Suprapubic skin (tissue), 4 donors: ENCODE results near the gene MSRB3. TPM values are rescaled to one million over a fixed set of nuclear protein-coding genes. Genes with fewer than 3 reads are reported as not detected.

ENCODE experiments used
- DNase-seq, 2 donors: peaks; one replicate each; pipeline ENCODE4 v3.0.0-alpha.2; 2019; ENCODE audit warnings: low spot score in 2 of 2
- H3K27ac ChIP-seq: fragments of 200-600 bp; sonication (generic); one replicate; pipeline ENCODE4 v1.5.1; 2019
- H3K27me3 ChIP-seq: fragments of 200-600 bp; sonication (generic); one replicate; pipeline ENCODE4 v1.5.1; 2019
- H3K36me3 ChIP-seq: fragments of 200-600 bp; sonication (generic); one replicate; pipeline ENCODE4 v1.5.1; 2019
- H3K4me1 ChIP-seq: fragments of 200-600 bp; sonication (generic); one replicate; pipeline ENCODE4 v1.5.1; 2019
- H3K4me3 ChIP-seq: fragments of 200-600 bp; sonication (generic); one replicate; pipeline ENCODE4 v1.5.1; 2019; ENCODE audit warnings: mild to moderate bottlenecking
- H3K9me3 ChIP-seq: fragments of 200-600 bp; sonication (generic); one replicate; pipeline ENCODE4 v1.5.1; 2019
- EP300 ChIP-seq: sonication (generic); formaldehyde crosslinking; IDR thresholded peaks from one replicate; pipeline ENCODE4 v1.6.1; 2017; ENCODE audit warnings: antibody characterized with exemption
- POLR2A ChIP-seq, 2 donors: fragments of 450-650 bp; IDR thresholded peaks; one replicate each; pipeline ENCODE4 v1.6.1; 2017; ENCODE audit warnings: antibody characterized with exemption in 2 of 2, mild to moderate bottlenecking in 2 of 2, moderate library complexity in 2 of 2
- POLR2AphosphoS5 ChIP-seq, 3 donors: sonication (generic); formaldehyde crosslinking; IDR thresholded peaks; one replicate each; pipeline ENCODE4 v1.6.1; 2017; ENCODE audit warnings: antibody characterized with exemption in 3 of 3
- WGBS: methylation state at CpG from one replicate; pipeline ENCODE4 v1.1.5; 2018; 5-methylcytosine and 5-hydroxymethylcytosine counted together
- total RNA-seq, 4 donors: library from RNA; depleted of rRNA; stranded (reverse); fragments of >200 nt; gene quantifications; one replicate each; pipeline ENCODE4 v1.1.0, GENCODE V29; 2016
- TF ChIP-seq, protein P1 (sequence below), 2 donors: fragments of 200-600 bp in 1 of 2; fragments of 450-650 bp in 1 of 2; sonication (generic) in 1 of 2; IDR thresholded peaks; one replicate each; pipeline ENCODE4 v1.5.1; 2016 to 2019; ENCODE audit warnings: antibody characterized with exemption in 2 of 2, mild to moderate bottlenecking in 1 of 2, moderate library complexity in 1 of 2

MSRB3 gene
- total RNA-seq: 10 to 100 TPM in 2 of 4 donors, 1 to 10 TPM in 2; 5.2 to 16.9 (median 9.8) TPM

DNA sequence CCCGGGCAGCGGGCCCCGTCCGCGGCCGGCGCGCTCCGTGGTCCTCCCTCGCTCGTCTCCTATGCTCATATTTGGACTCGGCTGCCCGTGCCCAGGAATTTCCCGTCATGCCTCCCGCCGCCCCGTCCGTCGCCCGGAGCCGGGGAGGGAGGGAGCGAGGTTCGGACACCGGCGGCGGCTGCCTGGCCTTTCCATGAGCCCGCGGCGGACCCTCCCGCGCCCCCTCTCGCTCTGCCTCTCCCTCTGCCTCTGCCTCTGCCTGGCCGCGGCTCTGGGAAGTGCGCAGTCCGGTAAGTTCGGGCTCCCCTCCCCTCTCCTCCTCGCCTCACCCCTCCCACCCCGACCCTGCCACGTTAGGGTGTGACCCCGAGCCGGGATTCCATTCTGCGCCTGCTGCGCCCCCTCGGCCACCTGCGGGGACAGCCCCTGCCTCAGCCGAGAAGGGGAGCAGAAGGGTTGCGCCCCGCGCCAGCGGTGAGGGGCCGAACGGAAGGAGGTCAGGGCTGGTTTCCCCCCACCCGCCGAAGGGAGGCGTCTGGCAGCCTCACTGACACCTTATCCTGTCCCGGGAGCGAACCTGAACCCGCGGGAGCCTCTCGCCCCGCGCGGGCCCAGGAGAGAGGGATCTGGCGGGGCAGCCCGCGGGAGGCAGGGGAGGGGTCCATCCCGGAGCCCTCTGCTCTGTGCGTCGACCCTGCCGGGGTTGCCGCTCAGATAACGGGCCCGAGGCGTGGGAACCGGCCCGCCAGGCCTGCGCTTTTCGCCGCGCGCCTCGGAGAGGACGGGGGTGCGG is at the start of gene MSRB3:
Gene MSRB3, plus strand, starts transcription at position 108 of the 793 bp plus-strand sequence. CDS start 29,897 bp downstream, outside the sequence.
- DNase-seq: peak; percentile 75 to 83
- Histone ChIP-seq H3K4me3 (peak within 1 kb of the TSS; percentile 67), H3K27me3 (peaks cover 10% of the 10 kb centered on the region), H3K4me1 (peaks cover 19% of the 10 kb centered on the region), H3K27ac (peak within 1 kb of the TSS; percentile 73), H3K9me3 (no peaks in the 10 kb centered on the region), H3K36me3 (no peaks in the 10 kb centered on the region)
- WGBS: 0% methylated on average over 38 of the region's 85 CpGs
- TF ChIP-seq, protein P1, sequence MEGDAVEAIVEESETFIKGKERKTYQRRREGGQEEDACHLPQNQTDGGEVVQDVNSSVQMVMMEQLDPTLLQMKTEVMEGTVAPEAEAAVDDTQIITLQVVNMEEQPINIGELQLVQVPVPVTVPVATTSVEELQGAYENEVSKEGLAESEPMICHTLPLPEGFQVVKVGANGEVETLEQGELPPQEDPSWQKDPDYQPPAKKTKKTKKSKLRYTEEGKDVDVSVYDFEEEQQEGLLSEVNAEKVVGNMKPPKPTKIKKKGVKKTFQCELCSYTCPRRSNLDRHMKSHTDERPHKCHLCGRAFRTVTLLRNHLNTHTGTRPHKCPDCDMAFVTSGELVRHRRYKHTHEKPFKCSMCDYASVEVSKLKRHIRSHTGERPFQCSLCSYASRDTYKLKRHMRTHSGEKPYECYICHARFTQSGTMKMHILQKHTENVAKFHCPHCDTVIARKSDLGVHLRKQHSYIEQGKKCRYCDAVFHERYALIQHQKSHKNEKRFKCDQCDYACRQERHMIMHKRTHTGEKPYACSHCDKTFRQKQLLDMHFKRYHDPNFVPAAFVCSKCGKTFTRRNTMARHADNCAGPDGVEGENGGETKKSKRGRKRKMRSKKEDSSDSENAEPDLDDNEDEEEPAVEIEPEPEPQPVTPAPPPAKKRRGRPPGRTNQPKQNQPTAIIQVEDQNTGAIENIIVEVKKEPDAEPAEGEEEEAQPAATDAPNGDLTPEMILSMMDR (IDR thresholded peaks at IDR 0.05): no peak
- TF ChIP-seq POLR2A (IDR thresholded peaks at IDR 0.05) (no peak), EP300 (no peak), POLR2AphosphoS5 (IDR thresholded peaks at IDR 0.05) (no peak)

DNA sequence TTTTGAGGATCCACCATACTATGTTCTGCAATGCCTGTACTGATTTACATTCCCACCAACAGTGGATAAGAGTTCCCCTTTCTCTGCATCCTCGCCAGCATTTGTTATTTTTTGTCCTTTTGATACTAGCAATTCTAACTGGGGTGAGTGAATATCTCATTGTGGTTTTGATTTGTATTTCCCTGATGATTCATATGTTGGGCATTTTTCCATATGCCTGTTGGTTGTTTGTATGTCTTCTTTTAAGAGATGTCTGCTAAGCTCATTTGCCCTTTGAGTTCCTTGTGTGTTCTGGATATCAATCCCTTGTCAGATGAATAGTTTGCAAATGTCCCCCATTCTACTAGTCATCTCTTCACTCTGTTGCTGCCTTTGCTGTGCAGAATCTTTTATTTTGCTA is 49.0 kb upstream of the MSRB3 start:
- Histone ChIP-seq H3K27me3 (no peaks in the 10 kb centered on the region), H3K4me3 (no peak overlapping the region), H3K9me3 (peaks cover 9% of the 10 kb centered on the region), H3K27ac (no peak overlapping the region), H3K4me1 (no peaks in the 10 kb centered on the region), H3K36me3 (peaks cover 22% of the 10 kb centered on the region)
- no peak for DNase-seq
- 76% methylated on average over 1 of the region's 1 CpG for WGBS
- TF ChIP-seq, protein P1 (IDR thresholded peaks at IDR 0.05): no peak
- TF ChIP-seq POLR2AphosphoS5 (IDR thresholded peaks at IDR 0.05) (no peak), EP300 (no peak), POLR2A (IDR thresholded peaks at IDR 0.05) (no peak)

DNA sequence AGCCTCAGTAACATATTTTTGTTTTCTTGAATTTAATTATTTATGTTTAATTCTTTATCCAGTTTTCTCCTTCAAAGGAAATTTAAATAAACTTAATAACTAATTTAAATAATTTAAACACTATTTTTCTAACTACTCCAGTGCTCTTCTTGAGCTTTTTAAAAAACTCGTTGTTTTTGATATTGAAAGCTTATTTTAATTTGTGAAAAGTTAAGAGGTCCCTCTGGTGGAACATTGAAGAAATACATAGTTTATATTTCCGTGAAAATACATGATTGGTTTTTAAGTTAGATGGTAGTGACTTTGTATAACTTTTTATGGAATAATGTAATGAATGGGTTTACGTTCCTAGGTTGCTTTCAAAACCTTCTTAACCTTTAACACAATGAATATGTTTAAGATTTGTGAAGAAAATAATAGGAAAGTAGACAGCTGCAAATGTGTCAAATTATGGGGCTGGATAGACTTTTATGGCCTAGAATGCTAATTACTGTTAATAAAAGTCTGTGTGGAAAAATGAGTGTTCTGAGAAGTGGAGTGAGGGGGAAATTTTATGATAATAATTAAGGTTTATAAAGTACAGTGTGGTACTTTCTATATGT is 45.9 kb upstream of the MSRB3 start:
- WGBS: 21% methylated on average over 3 of the region's 3 CpGs
- peaks cover 9% of the 10 kb centered on the region for H3K9me3 ChIP-seq
- no peak overlapping the region for H3K27ac ChIP-seq
- peaks cover 18% of the 10 kb centered on the region for H3K36me3 ChIP-seq
- DNase-seq: no peak
- H3K4me1 ChIP-seq: no peaks in the 10 kb centered on the region
- TF ChIP-seq, protein P1 (IDR thresholded peaks at IDR 0.05): no peak
- TF ChIP-seq POLR2A (IDR thresholded peaks at IDR 0.05) (no peak), POLR2AphosphoS5 (IDR thresholded peaks at IDR 0.05) (no peak)
- H3K27me3 ChIP-seq: no peaks in the 10 kb centered on the region
- no peak overlapping the region for H3K4me3 ChIP-seq

DNA sequence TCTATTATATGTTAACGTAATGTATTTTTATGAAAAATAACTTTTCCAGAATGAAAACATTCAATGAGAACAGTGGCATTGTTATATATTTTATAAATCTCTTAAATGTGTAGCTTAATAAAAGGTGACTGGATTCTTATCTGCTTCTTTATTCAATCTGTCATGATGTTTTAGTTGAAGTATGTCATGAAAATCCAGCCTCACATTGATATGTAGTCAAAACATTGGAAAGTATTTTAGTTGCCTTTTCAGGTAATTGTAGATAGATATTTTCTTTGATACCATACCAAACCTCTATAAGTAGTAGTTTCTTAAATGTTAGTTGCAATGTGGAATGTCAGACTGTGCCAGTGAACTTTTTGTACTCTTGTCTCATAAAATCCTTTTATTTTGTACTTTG is 41.3 kb upstream of the MSRB3 start:
- H3K27ac ChIP-seq: no peak overlapping the region
- no peaks in the 10 kb centered on the region for H3K4me1 ChIP-seq
- WGBS: 96% methylated on average over 1 of the region's 1 CpG
- H3K9me3 ChIP-seq: no peaks in the 10 kb centered on the region
- no peaks in the 10 kb centered on the region for H3K27me3 ChIP-seq
- TF ChIP-seq, protein P1 (IDR thresholded peaks at IDR 0.05): no peak
- no peak for DNase-seq
- no peak overlapping the region for H3K4me3 ChIP-seq
- H3K36me3 ChIP-seq: peaks cover 21% of the 10 kb centered on the region

DNA sequence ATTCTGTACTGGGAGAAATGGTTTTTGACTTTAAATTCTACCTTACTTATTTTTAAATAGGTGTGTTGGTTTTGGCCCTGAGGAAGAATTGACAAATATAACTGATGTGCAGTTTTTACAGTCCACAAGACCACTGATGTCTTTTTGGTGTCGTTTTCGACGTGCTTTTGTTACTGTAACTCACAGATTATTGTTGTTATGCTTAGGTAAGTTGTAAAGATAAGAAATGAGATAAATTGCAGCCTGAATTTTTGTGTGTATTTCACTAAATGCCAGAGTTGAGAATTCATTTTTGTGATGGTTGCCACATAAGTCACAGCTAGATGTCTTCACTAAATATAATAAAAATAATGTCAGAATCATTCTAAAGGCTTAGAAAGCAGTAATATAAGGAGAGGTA is 39.9 kb upstream of the MSRB3 start:
- TF ChIP-seq POLR2A (IDR thresholded peaks at IDR 0.05) (no peak), POLR2AphosphoS5 (IDR thresholded peaks at IDR 0.05) (no peak), EP300 (no peak)
- TF ChIP-seq, protein P1 (IDR thresholded peaks at IDR 0.05): no peak
- no peak for DNase-seq
- no peaks in the 10 kb centered on the region for H3K27me3 ChIP-seq
- no peak overlapping the region for H3K4me3 ChIP-seq
- no peaks in the 10 kb centered on the region for H3K4me1 ChIP-seq
- WGBS: 95% methylated on average over 3 of the region's 3 CpGs
- H3K36me3 ChIP-seq: peaks cover 26% of the 10 kb centered on the region
- H3K9me3 ChIP-seq: no peaks in the 10 kb centered on the region
- no peak overlapping the region for H3K27ac ChIP-seq
